B cell (primary cell): Measurements from ENCODE around the gene IRX5.

Experiments used
- CTCF ChIP-seq: fragments of 200-600 bp; IDR thresholded peaks from one replicate; pipeline ENCODE4 v1.8.0; 2022; ENCODE audit warnings: antibody characterized with exemption, mild to moderate bottlenecking
- EZH2 ChIP-seq: IDR thresholded peaks from 2 replicates; pipeline ENCODE4 v1.6.1; 2012; ENCODE audit warnings: borderline replicate concordance, low read depth, mild to moderate bottlenecking, moderate library complexity, low read length; ENCODE audit not compliant: insufficient read depth, poor library complexity, severe bottlenecking

GRCh38 chr16:54897930-54898329 lies 32.7 kb upstream of the IRX5 start:
- no peak for TF ChIP-seq EZH2
- TF ChIP-seq CTCF = no peak
